Activated CD8-positive, alpha-beta T cell treated with anti-CD3 and anti-CD28 coated beads, Interleukin-2, amount 10 ng/mL, durations not matched to agents 7 days and 5 days (primary cell): ENCODE results near the gene C5orf58. TPM values are rescaled to one million over a fixed set of nuclear protein-coding genes. Genes with fewer than 3 reads are reported as not detected.

Source experiments
- ATAC-seq: fragments of 150-1000 bp; cut with Tn5 transposase; one replicate; pipeline ENCODE4 v1.10.0; 2021; ENCODE audit warnings: moderate library complexity
- CTCF ChIA-PET: fragments of 350-600 bp; sonication (Branson Sonifier 250); formaldehyde crosslinking; loops from one replicate; lab custom pipeline; 2021; ENCODE audit warnings: antibody characterized with exemption; lab: Charles Lee
- POLR2A ChIA-PET: fragments of 350-600 bp; sonication (Branson Sonifier 250); formaldehyde crosslinking; loops from one replicate; lab custom pipeline; 2021; ENCODE audit warnings: antibody characterized with exemption; lab: Charles Lee
- DNase-seq: peaks from one replicate; pipeline ENCODE4 v3.0.0-alpha.2; 2020
- H3K27ac Mint-ChIP-seq: one replicate; pipeline ENCODE4 v1.8.0; 2021; ENCODE audit warnings: mild to moderate bottlenecking, mixed read lengths
- H3K27me3 Mint-ChIP-seq: one replicate; pipeline ENCODE4 v1.8.0; 2021; ENCODE audit warnings: low read depth, mixed read lengths
- H3K36me3 Mint-ChIP-seq: one replicate; pipeline ENCODE4 v1.8.0; 2021; ENCODE audit warnings: low read depth, mixed read lengths
- H3K4me1 Mint-ChIP-seq: one replicate; pipeline ENCODE4 v1.8.0; 2021; ENCODE audit warnings: low read depth, mixed read lengths
- H3K4me3 Mint-ChIP-seq: one replicate; pipeline ENCODE4 v1.8.0; 2021; ENCODE audit warnings: mild to moderate bottlenecking, mixed read lengths
- H3K9me3 Mint-ChIP-seq: one replicate; pipeline ENCODE4 v1.8.0; 2022; ENCODE audit warnings: mixed read lengths; ENCODE audit not compliant: insufficient read depth
- total RNA-seq, 2 experiments: library from RNA; stranded (reverse); gene quantifications; one replicate each; pipeline ENCODE4 v1.2.3, GENCODE V29; 2021

C5orf58 gene, protein sequence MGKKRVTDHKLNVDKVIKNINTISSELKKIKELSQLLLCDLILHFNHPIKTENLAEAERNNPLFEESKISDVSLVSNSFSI
- total RNA-seq, result not detected

- no peak for DNase-seq
- no peak within 1 kb of the TSS for H3K27ac Mint-ChIP-seq
- H3K4me3 Mint-ChIP-seq, result no peak within 1 kb of the TSS
- no peaks in the 10 kb centered on the region for H3K27me3 Mint-ChIP-seq
- POLR2A ChIA-PET, result no interaction called here
- ATAC-seq, result no peak
- no peaks in the 10 kb centered on the region for H3K9me3 Mint-ChIP-seq
- peaks cover 16% of the 10 kb centered on the region for H3K36me3 Mint-ChIP-seq
- CTCF ChIA-PET, result interaction anchor here (1.4 kb wide), 1 partner anchor 107 kb away, joined by 3 read pairs; no protein-coding TSS in a partner anchor
- H3K4me1 Mint-ChIP-seq, result peaks cover 3% of the 10 kb centered on the region
Observed at GRCh38 chr5:170232786-170233185, at the start of gene C5orf58. Gene C5orf58 (plus strand): TSS chr5:170232985. CDS start chr5:170234977, 1,992 bp downstream.

DNA sequence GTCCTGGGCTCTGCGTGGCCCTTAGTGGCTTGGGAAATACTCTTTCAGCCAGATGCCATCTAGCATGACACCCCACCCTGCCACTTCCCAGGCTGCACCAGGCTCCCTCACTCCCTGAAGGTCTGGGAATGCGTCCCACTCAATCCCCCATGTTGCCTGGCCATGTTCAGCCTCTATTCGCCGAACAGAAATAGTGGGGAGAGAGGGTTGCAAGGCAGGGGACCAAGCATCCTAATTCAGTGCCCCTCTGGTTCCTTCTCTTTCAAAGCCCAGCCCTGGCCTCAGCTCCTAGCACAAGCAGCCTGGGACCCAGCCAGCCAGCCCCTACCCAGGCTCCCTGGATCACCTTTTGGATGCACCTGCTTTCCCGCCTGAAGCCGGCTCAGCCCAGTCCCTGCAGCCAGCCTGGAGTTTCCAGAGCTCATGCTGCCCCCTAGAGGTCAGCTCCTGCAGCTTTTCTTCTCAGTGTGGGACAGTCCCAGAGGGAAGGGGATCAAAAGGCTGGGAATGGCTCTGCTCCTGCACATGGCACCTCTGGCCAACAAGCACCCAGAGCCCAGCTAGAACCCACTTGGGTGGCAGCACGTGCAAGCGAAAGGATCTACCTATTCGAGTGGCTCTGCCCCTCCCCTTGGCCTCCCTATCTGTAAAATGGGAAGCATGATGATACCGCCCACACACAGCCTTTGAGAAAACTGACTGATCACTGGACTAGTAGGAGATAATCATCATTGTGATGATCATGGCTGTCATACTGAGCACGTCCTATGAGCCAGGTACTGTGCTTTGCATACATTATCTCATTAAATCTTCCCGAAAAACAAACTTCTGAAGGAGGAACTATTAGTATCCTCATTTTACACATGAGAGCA is 48.7 kb upstream of the C5orf58 start:
- no peaks in the 10 kb centered on the region for H3K36me3 Mint-ChIP-seq

GRCh38 chr5:170184737-170185136 is 48.0 kb upstream of the C5orf58 start:
- Mint-ChIP-seq H3K4me1 (peaks cover 3% of the 10 kb centered on the region), H3K9me3 (no peaks in the 10 kb centered on the region), H3K27ac (no peak overlapping the region), H3K4me3 (no peak overlapping the region), H3K27me3 (peaks cover 7% of the 10 kb centered on the region), H3K36me3 (no peaks in the 10 kb centered on the region)
- POLR2A ChIA-PET, result no interaction called here
- CTCF ChIA-PET, result interaction anchor here (0.8 to 4.8 kb wide), 11 partner anchors 10 to 84 kb away, joined by 3 to 38 read pairs (median 8); partner anchors contain the start of gene FOXI1
- DNase-seq, result no peak
- ATAC-seq, result no peak

More for the DNA sequence above, 48.7 kb upstream of the C5orf58 start:
- ChIA-PET CTCF (interaction anchor here (0.8 to 4.8 kb wide), 13 partner anchors 8 to 84 kb away, joined by 3 to 38 read pairs (median 6); no protein-coding TSS in a partner anchor), POLR2A (no interaction called here)
- Mint-ChIP-seq H3K4me1 (peaks cover 3% of the 10 kb centered on the region), H3K27ac (no peak overlapping the region), H3K4me3 (no peak overlapping the region), H3K27me3 (peaks cover 7% of the 10 kb centered on the region), H3K9me3 (no peaks in the 10 kb centered on the region)
- DNase-seq, result peak; percentile 56
- peak; percentile 81 for ATAC-seq

- H3K4me1 Mint-ChIP-seq, result peaks cover 3% of the 10 kb centered on the region
- H3K4me3 Mint-ChIP-seq, result no peak overlapping the region
- ChIA-PET POLR2A (no interaction called here), CTCF (interaction anchor here (4.8 kb wide), 1 partner anchor 86 kb away, joined by 38 read pairs; no protein-coding TSS in a partner anchor)
- peaks cover 10% of the 10 kb centered on the region for H3K27me3 Mint-ChIP-seq
- ATAC-seq, result no peak
- no peak overlapping the region for H3K27ac Mint-ChIP-seq
- no peak for DNase-seq
- no peaks in the 10 kb centered on the region for H3K9me3 Mint-ChIP-seq
- H3K36me3 Mint-ChIP-seq, result no peaks in the 10 kb centered on the region
Observed at GRCh38 chr5:170186156-170186555, 46.6 kb upstream of the C5orf58 start.

- Mint-ChIP-seq H3K4me3 (no peak overlapping the region), H3K9me3 (no peaks in the 10 kb centered on the region), H3K4me1 (peaks cover 3% of the 10 kb centered on the region), H3K36me3 (no peaks in the 10 kb centered on the region), H3K27ac (no peak overlapping the region), H3K27me3 (peaks cover 7% of the 10 kb centered on the region)
- ATAC-seq, result no peak
- ChIA-PET POLR2A (no interaction called here), CTCF (interaction anchor here (4.8 kb wide), 1 partner anchor 86 kb away, joined by 38 read pairs; no protein-coding TSS in a partner anchor)
- no peak for DNase-seq
Observed at GRCh38 chr5:170186856-170187255, 45.9 kb upstream of the C5orf58 start.

DNA sequence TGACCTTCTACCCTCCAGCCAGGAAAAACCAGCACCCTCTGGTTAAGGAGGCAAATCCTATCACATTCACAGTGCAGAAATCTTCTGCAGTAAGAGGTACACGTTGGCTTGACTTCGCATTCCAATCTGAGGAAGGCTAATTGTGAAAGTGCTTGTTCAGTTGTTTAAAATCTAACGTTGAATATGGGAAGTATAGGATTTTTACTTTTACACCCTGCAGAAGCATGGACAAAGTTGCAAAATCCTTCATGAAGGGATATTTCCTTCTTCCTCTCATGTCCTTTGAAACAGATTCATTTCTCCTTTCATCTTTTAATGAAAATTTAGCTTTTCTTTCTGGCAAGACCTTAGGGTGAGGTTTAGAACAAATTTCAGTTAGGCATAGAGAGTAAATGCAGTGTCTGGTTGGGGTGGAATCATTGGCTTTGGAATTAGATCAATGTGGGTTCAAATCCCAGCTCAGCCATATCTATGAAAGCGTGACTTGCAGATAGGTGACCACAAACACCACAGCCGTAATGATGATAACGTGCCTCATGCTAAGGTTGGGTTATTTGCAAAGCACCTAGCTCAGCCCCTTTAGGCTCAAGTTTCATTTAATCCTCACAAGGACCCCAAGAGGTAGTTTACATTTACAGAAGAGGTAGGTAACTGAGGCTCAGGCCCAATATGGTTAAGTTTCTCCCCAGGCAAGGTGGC is 42.2 kb upstream of the C5orf58 start:
- H3K9me3 Mint-ChIP-seq, result no peaks in the 10 kb centered on the region
- DNase-seq (no peak), ATAC-seq (no peak)
- POLR2A ChIA-PET, result no interaction called here
- H3K4me1 Mint-ChIP-seq, result peaks cover 3% of the 10 kb centered on the region
- CTCF ChIA-PET, result no interaction called here
- no peak overlapping the region for H3K4me3 Mint-ChIP-seq
- H3K27ac Mint-ChIP-seq, result no peak overlapping the region
- H3K36me3 Mint-ChIP-seq, result no peaks in the 10 kb centered on the region
- H3K27me3 Mint-ChIP-seq, result peaks cover 3% of the 10 kb centered on the region

DNA sequence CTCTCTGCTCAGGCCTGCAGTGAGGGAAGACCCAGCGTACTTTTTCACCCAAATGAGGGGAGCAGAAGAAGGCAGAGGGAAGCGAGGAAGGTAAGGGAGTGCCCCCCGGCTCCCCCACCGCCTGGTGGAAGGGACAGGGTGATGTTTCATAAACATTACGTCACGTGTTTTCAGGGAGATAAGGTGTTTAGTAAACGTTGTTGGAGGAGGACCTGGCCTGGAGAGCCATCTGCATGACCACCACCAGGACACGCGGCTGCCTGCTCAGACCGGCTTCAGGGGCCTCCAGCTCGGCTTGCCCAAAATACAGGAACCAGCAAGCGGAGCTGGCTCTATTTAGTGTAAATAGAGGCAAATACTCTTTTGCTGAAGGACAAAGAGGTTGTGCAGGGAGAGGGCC is 40.0 kb upstream of the C5orf58 start:
- Mint-ChIP-seq H3K4me3 (no peak overlapping the region), H3K4me1 (no peaks in the 10 kb centered on the region), H3K9me3 (no peaks in the 10 kb centered on the region), H3K36me3 (no peaks in the 10 kb centered on the region), H3K27me3 (peaks cover 3% of the 10 kb centered on the region), H3K27ac (no peak overlapping the region)
- DNase-seq, result no peak
- CTCF ChIA-PET, result interaction anchor here (2.6 kb wide), 1 partner anchor 9 kb away, joined by 12 read pairs; no protein-coding TSS in a partner anchor
- POLR2A ChIA-PET, result no interaction called here
- no peak for ATAC-seq

GRCh38 chr5:170195961-170196360 is 36.8 kb upstream of the C5orf58 start:
- no peaks in the 10 kb centered on the region for H3K9me3 Mint-ChIP-seq
- H3K27ac Mint-ChIP-seq, result no peak overlapping the region
- ChIA-PET CTCF (interaction anchor here (0.9 kb wide), 1 partner anchor 1976 kb away, joined by 3 read pairs; no protein-coding TSS in a partner anchor), POLR2A (no interaction called here)
- H3K4me3 Mint-ChIP-seq, result no peak overlapping the region
- H3K36me3 Mint-ChIP-seq, result no peaks in the 10 kb centered on the region
- DNase-seq, result no peak
- H3K27me3 Mint-ChIP-seq, result no peaks in the 10 kb centered on the region
- ATAC-seq, result no peak
- H3K4me1 Mint-ChIP-seq, result no peaks in the 10 kb centered on the region

DNA sequence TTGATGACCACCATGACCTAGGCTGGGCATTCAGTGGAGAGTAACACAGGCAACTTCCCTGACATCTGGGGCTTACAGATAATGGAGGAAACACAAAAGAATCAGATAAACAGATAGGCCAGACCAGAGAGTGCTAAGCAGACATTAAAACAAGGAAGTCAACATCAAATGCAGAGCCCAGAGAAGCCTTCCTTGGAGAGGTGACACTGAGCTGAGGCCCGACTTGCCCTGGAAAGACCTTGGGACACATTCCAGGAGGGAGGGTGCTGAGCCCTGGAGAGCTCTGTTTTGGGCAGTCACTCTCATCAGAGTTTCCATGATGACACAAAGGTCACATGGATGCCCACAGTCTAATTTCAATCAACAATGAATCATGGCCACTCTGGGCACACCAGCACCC is 31.9 kb upstream of the C5orf58 start:
- Mint-ChIP-seq H3K4me3 (no peak overlapping the region), H3K27me3 (peaks cover 14% of the 10 kb centered on the region), H3K9me3 (no peaks in the 10 kb centered on the region), H3K36me3 (no peaks in the 10 kb centered on the region), H3K4me1 (no peaks in the 10 kb centered on the region), H3K27ac (no peak overlapping the region)
- ChIA-PET POLR2A (no interaction called here), CTCF (interaction anchor here (0.9 to 3.1 kb wide), 4 partner anchors 17 to 234 kb away, joined by 3 to 19 read pairs (median 3); no protein-coding TSS in a partner anchor)
- ATAC-seq, result no peak
- no peak for DNase-seq

DNA sequence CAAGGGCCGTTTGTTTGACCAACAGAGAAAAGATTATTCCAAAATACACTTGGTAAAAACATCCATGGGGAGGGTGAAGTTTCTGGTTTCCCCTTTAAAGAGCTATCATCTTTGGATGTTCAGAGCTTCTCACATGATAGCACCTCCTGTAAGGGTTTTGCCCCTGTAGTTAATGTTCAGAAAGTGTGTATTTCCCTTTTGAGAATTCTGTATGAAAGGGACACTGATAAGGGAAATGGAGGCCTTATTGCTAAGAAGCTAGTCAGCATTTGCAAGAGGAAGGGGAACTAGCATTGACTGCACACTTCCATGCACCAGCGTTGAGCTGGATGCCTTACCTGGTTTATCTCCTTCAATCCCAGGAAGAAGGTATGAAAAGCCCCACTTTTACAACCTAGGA is 31.5 kb upstream of the C5orf58 start:
- Mint-ChIP-seq H3K4me1 (no peaks in the 10 kb centered on the region), H3K9me3 (no peaks in the 10 kb centered on the region), H3K36me3 (no peaks in the 10 kb centered on the region), H3K4me3 (no peak overlapping the region), H3K27ac (no peak overlapping the region), H3K27me3 (peaks cover 16% of the 10 kb centered on the region)
- no peak for ATAC-seq
- ChIA-PET CTCF (interaction anchor here (0.9 to 3.1 kb wide), 4 partner anchors 17 to 234 kb away, joined by 3 to 19 read pairs (median 3); no protein-coding TSS in a partner anchor), POLR2A (no interaction called here)
- no peak for DNase-seq

GRCh38 chr5:170202117-170202516 is 30.7 kb upstream of the C5orf58 start:
- Mint-ChIP-seq H3K27me3 (peaks cover 19% of the 10 kb centered on the region), H3K4me3 (no peak overlapping the region), H3K9me3 (no peaks in the 10 kb centered on the region), H3K27ac (no peak overlapping the region), H3K4me1 (no peaks in the 10 kb centered on the region), H3K36me3 (no peaks in the 10 kb centered on the region)
- ATAC-seq (no peak), DNase-seq (no peak)
- CTCF ChIA-PET, result interaction anchor here (1.7 to 3.1 kb wide), 2 partner anchors 18 to 206 kb away, joined by 3 to 19 read pairs; no protein-coding TSS in a partner anchor
- POLR2A ChIA-PET, result no interaction called here
